CD4-positive, alpha-beta memory T cell (primary cell): ENCODE results near the gene CDK5RAP2. TPM values are rescaled to one million over a fixed set of nuclear protein-coding genes. Genes with fewer than 3 reads are reported as not detected.

Experiments used
- CTCF ChIA-PET: fragments of 350-600 bp; sonication (Branson Sonifier 250); formaldehyde crosslinking; loops from one replicate; lab custom pipeline; 2021; ENCODE audit warnings: inconsistent platforms; ENCODE audit not compliant: partially characterized antibody; lab: Charles Lee
- POLR2A ChIA-PET: fragments of 350-600 bp; sonication (Branson Sonifier 250); formaldehyde crosslinking; loops from one replicate; lab custom pipeline; 2021; ENCODE audit not compliant: partially characterized antibody; lab: Charles Lee
- DNase-seq, 5 donors: peaks; one replicate each; pipeline versions ENCODE4 v3.0.0 to v3.0.0-alpha.2; 2020 to 2022; ENCODE audit warnings: mixed read lengths in 1 of 5
- H3K27ac ChIP-seq: one replicate; pipeline ENCODE4 v1.7.0; 2013; ENCODE audit warnings: low read depth, low read length
- H3K27me3 ChIP-seq: 2 replicates; pipeline ENCODE4 v1.7.0; 2013; ENCODE audit warnings: mild to moderate bottlenecking, low read length, moderate library complexity; ENCODE audit not compliant: insufficient read depth
- H3K36me3 ChIP-seq: 2 replicates; pipeline ENCODE4 v1.7.0; 2013; ENCODE audit warnings: mild to moderate bottlenecking, low read length, moderate library complexity; ENCODE audit not compliant: insufficient read depth
- H3K4me1 ChIP-seq: 2 replicates; pipeline ENCODE4 v1.7.0; 2013; ENCODE audit warnings: mild to moderate bottlenecking, low read length, moderate library complexity; ENCODE audit not compliant: insufficient read depth
- H3K4me3 ChIP-seq, 2 donors: one replicate each; pipeline ENCODE4 v1.7.0; 2013; ENCODE audit warnings: low read length in 2 of 2, mild to moderate bottlenecking in 1 of 2
- H3K9me3 ChIP-seq, 2 donors: one replicate each; pipeline ENCODE4 v1.7.0; 2013; ENCODE audit warnings: low read length in 2 of 2, control low read depth in 1 of 2; ENCODE audit not compliant: control insufficient read depth in 1 of 2
- H3K27ac Mint-ChIP-seq, 7 donors: one replicate each; pipeline ENCODE4 v1.8.0; 2020 to 2021; ENCODE audit warnings: mixed read lengths in 7 of 7, mild to moderate bottlenecking in 6 of 7, inconsistent platforms in 3 of 7, moderate library complexity in 3 of 7
- H3K27me3 Mint-ChIP-seq, 2 donors: one replicate each; pipeline ENCODE4 v1.8.0; 2020 to 2021; ENCODE audit warnings: mixed read lengths in 2 of 2
- H3K36me3 Mint-ChIP-seq, 2 donors: one replicate each; pipeline ENCODE4 v1.8.0; 2020 to 2021; ENCODE audit warnings: mixed read lengths in 2 of 2, inconsistent platforms in 1 of 2, mild to moderate bottlenecking in 1 of 2
- H3K4me1 Mint-ChIP-seq, 4 donors: one replicate each; pipeline ENCODE4 v1.8.0; 2020 to 2021; ENCODE audit warnings: mixed read lengths in 4 of 4, mild to moderate bottlenecking in 1 of 4
- H3K4me3 Mint-ChIP-seq, 8 donors: one replicate each; pipeline ENCODE4 v1.8.0; 2020 to 2021; ENCODE audit warnings: mixed read lengths in 8 of 8, mild to moderate bottlenecking in 7 of 8, moderate library complexity in 6 of 8, inconsistent platforms in 3 of 8
- H3K9me3 Mint-ChIP-seq, 8 donors: one replicate each; pipeline ENCODE4 v1.8.0; 2020 to 2021; ENCODE audit warnings: mixed read lengths in 8 of 8, mild to moderate bottlenecking in 5 of 8, inconsistent platforms in 3 of 8, moderate library complexity in 1 of 8
- intact Hi-C: fragments of 100-400 bp; cut with micrococcal nuclease; formaldehyde crosslinking; loops from one replicate; pipeline ENCODE4 v1.15.1; 2023
- polyA plus RNA-seq, 2 donors: library from polyadenylated mRNA; unstranded; fragments of 300-500 nt; fragmentation: Illumina TruSeq; gene quantifications; one replicate each; pipeline ENCODE4 v1.2.3, GENCODE V29; 2021
- total RNA-seq, 2 experiments: library from RNA; stranded (reverse); gene quantifications; one replicate each; pipeline ENCODE4 v1.2.3, GENCODE V29; 2021

The CDK5RAP2 gene
- total and polyA plus RNA-seq, 4 experiments from 2014 or later, result 3.9 to 102 (median 59.4) TPM

GRCh38 chr9:120622790-120623189 is 42.8 kb upstream of the CDK5RAP2 start:
- Mint-ChIP-seq H3K4me1 (peaks cover 4 to 9% (median 8%) of the 10 kb centered on the region in 4 donors), H3K9me3 (no peaks in the 10 kb centered on the region), H3K4me3 (no peak overlapping the region), H3K27me3 (no peaks in the 10 kb centered on the region), H3K36me3 (peaks cover 0 to 4% of the 10 kb centered on the region in 2 donors), H3K27ac (no peak overlapping the region)
- intact Hi-C loops, result loop anchor here (5.0 kb wide), 1 partner anchor 135 kb away; no protein-coding TSS in a partner anchor
- ChIA-PET POLR2A (no interaction called here), CTCF (interaction anchor here (1.0 to 2.1 kb wide), 4 partner anchors 9 to 438 kb away, joined by 3 to 6 read pairs (median 5); no protein-coding TSS in a partner anchor)
- no peak overlapping the region for H3K27ac ChIP-seq
- H3K4me3 ChIP-seq, result no peak overlapping the region
- no peak for DNase-seq
- no peaks in the 10 kb centered on the region for H3K27me3 ChIP-seq
- H3K9me3 ChIP-seq, result no peaks in the 10 kb centered on the region
- no peaks in the 10 kb centered on the region for H3K36me3 ChIP-seq
- no peaks in the 10 kb centered on the region for H3K4me1 ChIP-seq

DNA sequence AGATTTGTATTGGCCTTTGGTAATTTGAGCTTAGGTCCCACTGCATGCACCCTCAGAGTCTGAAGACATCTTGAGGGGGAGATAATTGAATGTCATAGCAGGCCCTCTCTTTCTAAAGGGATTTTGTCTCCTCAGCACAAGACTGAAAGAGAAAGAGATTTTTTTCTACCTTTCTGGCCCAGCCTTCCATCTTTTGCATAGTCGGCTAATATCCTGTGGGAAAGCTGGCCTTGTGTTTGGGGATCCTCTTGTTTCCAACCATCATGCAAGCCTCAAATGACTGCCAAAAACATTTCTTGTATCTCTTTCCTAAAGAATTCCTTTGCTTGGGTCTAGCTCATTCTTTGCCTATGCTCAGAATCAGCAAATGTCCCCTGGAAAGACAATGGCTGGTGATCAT is 42.0 kb upstream of the CDK5RAP2 start:
- no peak for DNase-seq
- H3K4me1 ChIP-seq, result no peaks in the 10 kb centered on the region
- H3K27me3 ChIP-seq, result no peaks in the 10 kb centered on the region
- H3K27ac ChIP-seq, result no peak overlapping the region
- intact Hi-C loops, result loop anchor here (5.0 kb wide), 1 partner anchor 135 kb away; no protein-coding TSS in a partner anchor
- H3K36me3 ChIP-seq, result no peaks in the 10 kb centered on the region
- Mint-ChIP-seq H3K4me3 (no peak overlapping the region), H3K4me1 (peaks cover 4 to 9% (median 8%) of the 10 kb centered on the region in 4 donors), H3K36me3 (peaks cover 2 to 7% of the 10 kb centered on the region in 2 donors), H3K27me3 (no peaks in the 10 kb centered on the region), H3K27ac (peak overlapping the region in 1 of 7 donors; percentile 22), H3K9me3 (no peaks in the 10 kb centered on the region)
- CTCF ChIA-PET, result interaction anchor here (1.0 to 2.1 kb wide), 2 partner anchors 94 to 438 kb away, joined by 3 to 6 read pairs; no protein-coding TSS in a partner anchor
- H3K4me3 ChIP-seq, result no peak overlapping the region
- no peaks in the 10 kb centered on the region for H3K9me3 ChIP-seq
- POLR2A ChIA-PET, result no interaction called here

DNA sequence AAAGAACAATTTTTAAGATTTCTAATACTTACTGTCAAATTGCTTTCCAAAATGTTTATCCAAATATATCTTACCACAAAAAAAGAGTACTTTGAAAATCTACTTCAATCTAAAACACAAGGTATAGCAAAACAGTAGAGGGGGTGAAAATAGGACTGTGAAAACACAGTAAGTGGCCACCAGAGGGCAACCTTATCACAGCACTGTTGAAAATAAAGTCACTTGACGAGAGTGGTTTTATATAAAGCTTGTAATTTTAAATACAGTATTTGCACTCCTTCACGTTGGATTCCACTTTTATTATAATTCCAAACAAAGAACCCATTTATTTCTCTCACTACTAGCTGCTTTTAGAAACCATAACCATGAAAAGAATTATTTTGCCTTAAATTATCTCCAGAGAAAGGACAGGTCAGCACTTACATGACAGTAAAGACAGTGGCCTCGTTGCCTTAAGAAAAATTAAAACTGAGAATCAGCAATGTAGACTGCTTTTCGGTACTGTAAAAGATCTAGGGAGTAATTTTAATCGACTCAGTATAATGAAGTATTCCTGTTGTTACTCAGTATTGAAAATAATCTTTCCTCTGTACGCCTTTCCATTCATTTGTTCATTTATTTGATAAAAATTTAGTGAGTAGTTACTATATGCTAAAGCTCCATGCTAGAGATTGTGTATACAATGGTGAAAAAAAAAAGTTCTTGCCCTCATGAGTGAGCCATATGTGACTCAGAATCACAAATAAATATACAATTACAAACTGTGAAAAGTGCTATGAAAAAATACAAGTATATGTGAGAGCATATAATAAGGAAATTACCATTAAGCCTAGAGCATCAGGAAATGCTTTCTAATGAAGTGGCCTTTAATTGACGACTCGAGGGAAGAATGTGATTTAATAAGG is 40.0 kb upstream of the CDK5RAP2 start:
- no peaks in the 10 kb centered on the region for H3K36me3 ChIP-seq
- peak; percentile 46 to 55 (median 50) for DNase-seq
- H3K27me3 ChIP-seq, result no peaks in the 10 kb centered on the region
- POLR2A ChIA-PET, result no interaction called here
- H3K9me3 Mint-ChIP-seq, result no peaks in the 10 kb centered on the region
- H3K27ac Mint-ChIP-seq, result peak overlapping the region in 3 of 7 donors; percentile 4 to 72 (median 9)
- H3K4me3 ChIP-seq, result no peak overlapping the region
- CTCF ChIA-PET, result interaction anchor here (0.6 to 1.4 kb wide), 15 partner anchors 8 to 452 kb away, joined by 3 to 5 read pairs (median 4); no protein-coding TSS in a partner anchor
- no peaks in the 10 kb centered on the region for H3K9me3 ChIP-seq
- no peaks in the 10 kb centered on the region for H3K4me1 ChIP-seq
- H3K4me3 Mint-ChIP-seq, result no peak overlapping the region
- H3K27me3 Mint-ChIP-seq, result no peaks in the 10 kb centered on the region
- H3K36me3 Mint-ChIP-seq, result peaks cover 3 to 7% of the 10 kb centered on the region in 2 donors
- no peak overlapping the region for H3K27ac ChIP-seq
- peaks cover 4 to 7% (median 6%) of the 10 kb centered on the region in 4 donors for H3K4me1 Mint-ChIP-seq
- intact Hi-C loops, result loop anchor here (1.0 to 5.0 kb wide), 3 partner anchors 95 to 452 kb away; partner anchors contain the start of gene MEGF9

- ChIA-PET POLR2A (no interaction called here), CTCF (interaction anchor here (0.7 to 0.9 kb wide), 4 partner anchors 35 to 132 kb away, joined by 3 to 4 read pairs (median 4); no protein-coding TSS in a partner anchor)
- H3K36me3 ChIP-seq, result no peaks in the 10 kb centered on the region
- H3K4me1 Mint-ChIP-seq, result peaks cover 4 to 7% (median 6%) of the 10 kb centered on the region in 4 donors
- no peak overlapping the region for H3K4me3 ChIP-seq
- no peaks in the 10 kb centered on the region for H3K9me3 Mint-ChIP-seq
- H3K27me3 ChIP-seq, result no peaks in the 10 kb centered on the region
- H3K36me3 Mint-ChIP-seq, result peaks cover 3 to 7% of the 10 kb centered on the region in 2 donors
- no peak overlapping the region for H3K27ac ChIP-seq
- no peak overlapping the region for H3K4me3 Mint-ChIP-seq
- H3K4me1 ChIP-seq, result no peaks in the 10 kb centered on the region
- no peaks in the 10 kb centered on the region for H3K9me3 ChIP-seq
- no peak overlapping the region for H3K27ac Mint-ChIP-seq
- intact Hi-C loops, result no loop called here
- DNase-seq, result no peak
- H3K27me3 Mint-ChIP-seq, result no peaks in the 10 kb centered on the region
These were observed 37.3 kb upstream of the CDK5RAP2 start for GRCh38 chr9:120616966-120617935.

GRCh38 chr9:120612218-120612617 is 32.3 kb upstream of the CDK5RAP2 start:
- POLR2A ChIA-PET, result no interaction called here
- no peaks in the 10 kb centered on the region for H3K4me1 Mint-ChIP-seq

GRCh38 chr9:120611690-120612068 is 31.7 kb upstream of the CDK5RAP2 start:
- POLR2A ChIA-PET, result no interaction called here

More at GRCh38 chr9:120612218-120612617, 32.3 kb upstream of the CDK5RAP2 start:
- Mint-ChIP-seq H3K36me3 (peaks cover 20 to 28% of the 10 kb centered on the region in 2 donors), H3K27ac (no peak overlapping the region), H3K9me3 (no peaks in the 10 kb centered on the region), H3K4me3 (no peak overlapping the region), H3K27me3 (no peaks in the 10 kb centered on the region)
- no peak overlapping the region for H3K4me3 ChIP-seq
- intact Hi-C loops, result no loop called here
- CTCF ChIA-PET, result no interaction called here
- no peaks in the 10 kb centered on the region for H3K4me1 ChIP-seq
- peaks cover 6% of the 10 kb centered on the region for H3K36me3 ChIP-seq
- no peaks in the 10 kb centered on the region for H3K9me3 ChIP-seq
- no peak for DNase-seq
- H3K27ac ChIP-seq, result no peak overlapping the region
- H3K27me3 ChIP-seq, result no peaks in the 10 kb centered on the region

More at GRCh38 chr9:120611690-120612068, 31.7 kb upstream of the CDK5RAP2 start:
- CTCF ChIA-PET, result interaction anchor here (0.6 to 1.2 kb wide), 2 partner anchors 8 to 11 kb away, joined by 3 to 4 read pairs; no protein-coding TSS in a partner anchor
- H3K27ac ChIP-seq, result no peak overlapping the region
- Mint-ChIP-seq H3K4me3 (no peak overlapping the region), H3K9me3 (no peaks in the 10 kb centered on the region), H3K4me1 (no peaks in the 10 kb centered on the region), H3K27ac (peak overlapping the region in 1 of 7 donors; percentile 54), H3K27me3 (no peaks in the 10 kb centered on the region), H3K36me3 (peaks cover 23 to 26% of the 10 kb centered on the region in 2 donors)
- H3K9me3 ChIP-seq, result no peaks in the 10 kb centered on the region
- no peak for DNase-seq
- no peak overlapping the region for H3K4me3 ChIP-seq
- H3K36me3 ChIP-seq, result peaks cover 10% of the 10 kb centered on the region
- no peaks in the 10 kb centered on the region for H3K4me1 ChIP-seq
- H3K27me3 ChIP-seq, result no peaks in the 10 kb centered on the region
- intact Hi-C loops, result no loop called here
